GM21576 (cell line): ENCODE measurements around the gene CCDC177.

Experiments used
- ATAC-seq: cut with Tn5 transposase; IDR thresholded peaks from one replicate; pipeline ENCODE4 v1.9.1; 2021; ENCODE audit warnings: mild to moderate bottlenecking, moderate library complexity; ENCODE audit not compliant: unreplicated experiment

Gene CCDC177

DNA sequence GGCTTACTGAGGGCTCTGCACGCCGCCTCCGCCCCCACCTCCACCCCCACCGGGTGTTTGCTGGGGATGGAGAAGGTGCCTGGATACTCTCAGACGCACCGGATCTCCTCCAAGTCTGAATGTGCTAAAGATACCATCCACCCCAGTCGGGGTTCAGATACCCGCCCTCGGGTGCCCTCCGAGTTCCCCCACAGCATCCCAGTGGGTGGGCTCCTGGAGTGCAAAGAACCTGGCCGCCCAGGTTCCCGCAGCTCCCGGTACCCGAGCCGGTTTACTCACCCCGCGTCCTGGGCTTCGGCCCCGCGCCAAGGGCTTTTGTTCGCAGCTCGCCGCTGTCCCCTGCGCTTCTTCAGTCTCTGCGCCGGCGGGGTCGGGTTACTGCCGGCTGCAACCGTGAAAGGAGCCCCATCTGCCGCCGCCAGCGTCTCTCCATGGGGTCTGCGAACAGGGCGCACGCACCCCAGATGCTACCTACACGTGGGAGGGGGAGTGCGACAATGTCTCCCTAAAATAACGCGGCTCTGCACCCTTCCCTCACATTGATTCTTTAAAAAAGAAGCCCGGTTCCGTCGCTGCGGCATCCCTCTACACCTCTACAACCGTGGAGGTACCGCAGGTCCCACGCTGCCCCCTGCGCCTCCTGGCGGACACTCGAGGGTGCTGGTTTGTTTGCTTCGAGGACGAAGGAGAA, at the start of gene CCDC177:
TSS of gene CCDC177 (minus strand) at position 609 of the 691 bp plus-strand sequence. CDS start 1,249 bp downstream, outside the sequence.
- no peak for ATAC-seq

DNA sequence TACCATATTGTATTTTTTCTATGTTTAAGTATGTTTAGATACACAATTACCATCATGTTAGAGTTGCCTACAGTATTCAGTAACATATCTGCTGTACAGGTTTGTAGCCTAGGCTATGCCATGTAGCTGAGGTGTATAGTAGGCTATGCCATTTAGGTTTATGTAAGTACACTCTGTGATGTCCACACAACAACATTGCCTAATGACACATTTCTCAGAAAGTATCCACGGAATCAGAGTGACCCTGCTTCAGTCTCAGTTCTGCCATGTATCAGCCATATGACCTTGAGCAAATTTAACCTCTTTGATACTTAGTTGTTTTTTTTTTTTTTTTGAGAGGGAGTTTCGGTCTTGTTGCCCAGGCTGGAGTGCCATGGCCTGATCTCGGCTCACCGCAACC, 49.5 kb upstream of the CCDC177 start:
- ATAC-seq: no peak

DNA sequence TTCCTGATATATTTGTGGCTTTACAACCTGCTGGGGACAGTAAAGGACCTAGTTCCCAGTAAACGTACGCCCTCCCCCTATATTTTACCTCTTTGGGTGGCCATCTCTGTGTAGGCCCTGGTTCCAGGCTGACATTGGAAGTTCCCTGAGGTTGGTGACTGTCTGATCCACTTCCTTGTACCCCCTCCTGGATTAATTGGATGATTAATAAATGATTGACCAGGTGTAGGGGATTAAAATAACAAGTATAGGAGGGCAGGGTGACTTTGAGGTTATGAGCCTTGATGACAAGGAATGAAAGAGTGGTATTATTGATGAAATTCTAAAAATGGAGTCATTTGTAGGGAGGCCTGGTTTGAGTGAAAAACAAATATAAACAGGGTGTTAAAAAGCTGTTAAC, 46.3 kb upstream of the CCDC177 start:
- no peak for ATAC-seq

DNA sequence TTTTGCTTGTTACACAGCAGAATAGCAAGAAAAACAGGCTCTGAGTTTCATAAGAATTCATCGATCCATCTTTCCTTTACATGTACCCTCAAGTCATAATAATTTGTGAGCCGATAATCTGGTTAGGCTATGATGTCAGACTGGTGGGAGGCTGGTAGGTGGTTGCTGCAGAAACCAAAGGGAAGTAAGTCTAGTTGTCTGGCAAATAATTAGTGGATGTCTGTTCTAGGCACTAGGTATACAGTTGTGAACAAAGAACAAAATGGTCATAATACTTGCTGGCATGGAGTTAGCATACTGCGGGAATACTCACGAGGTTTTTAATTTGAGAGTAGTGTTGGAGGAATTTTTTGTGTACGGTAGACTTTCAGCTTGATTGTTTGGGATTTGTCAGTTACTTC, 45.5 kb upstream of the CCDC177 start:
- no peak for ATAC-seq

DNA sequence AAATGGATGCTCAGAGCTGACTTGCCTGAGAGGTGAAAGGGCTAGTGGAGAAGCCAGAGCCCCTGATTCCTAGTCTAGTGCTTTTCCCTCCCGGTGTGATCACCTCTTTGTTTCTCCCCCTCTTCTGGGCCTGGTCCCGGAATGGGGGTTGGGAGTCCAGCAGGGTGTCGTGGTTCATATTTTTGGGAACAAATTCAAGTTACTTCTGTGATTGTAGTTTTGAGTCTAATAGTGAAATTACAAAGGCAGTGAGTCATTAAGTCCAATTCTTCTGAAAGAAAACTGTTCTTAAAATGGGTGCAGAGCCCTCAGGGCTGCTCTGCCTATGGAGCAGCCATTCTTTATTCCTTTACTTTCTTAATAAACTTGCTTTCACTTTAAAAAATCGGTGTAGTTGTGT, 44.3 kb upstream of the CCDC177 start:
- no peak for ATAC-seq

DNA sequence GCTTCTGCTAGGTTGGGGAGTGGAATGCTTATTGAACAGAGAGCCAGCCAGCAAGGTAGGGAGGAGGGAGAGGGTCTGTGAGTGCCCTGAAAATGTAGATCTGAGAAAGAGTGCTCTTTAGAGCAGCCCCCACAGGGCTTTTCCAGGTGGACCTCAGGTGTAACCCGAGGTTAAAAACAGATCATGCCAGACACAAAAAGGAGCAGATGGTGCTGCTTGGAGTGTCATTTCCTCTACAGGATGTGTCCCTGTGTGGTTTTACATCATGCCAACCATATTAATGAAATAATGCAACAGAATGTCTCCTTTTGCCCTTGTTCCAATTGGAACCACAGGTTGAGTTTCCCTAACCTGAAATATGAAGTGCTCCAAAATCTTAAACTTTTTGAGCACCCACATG, 43.1 kb upstream of the CCDC177 start:
- no peak for ATAC-seq

DNA sequence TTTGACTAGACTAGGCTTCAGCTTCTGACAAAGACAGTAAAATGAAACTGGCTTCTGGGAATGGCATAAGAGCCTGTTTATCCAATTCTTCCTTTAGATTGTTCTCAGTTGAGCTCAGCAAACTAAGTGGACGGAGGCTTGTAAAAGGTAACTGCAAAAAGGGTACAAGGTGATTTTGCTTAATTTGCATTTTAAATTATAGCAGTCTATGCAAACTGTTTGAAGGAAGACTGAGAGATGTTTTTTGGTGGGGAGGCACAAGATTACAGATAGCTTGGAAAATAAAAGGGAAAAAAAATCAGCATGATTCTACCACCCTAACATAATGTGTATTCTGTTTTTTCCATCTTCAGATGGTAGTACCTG, 41.7 kb upstream of the CCDC177 start:
- ATAC-seq: no peak

DNA sequence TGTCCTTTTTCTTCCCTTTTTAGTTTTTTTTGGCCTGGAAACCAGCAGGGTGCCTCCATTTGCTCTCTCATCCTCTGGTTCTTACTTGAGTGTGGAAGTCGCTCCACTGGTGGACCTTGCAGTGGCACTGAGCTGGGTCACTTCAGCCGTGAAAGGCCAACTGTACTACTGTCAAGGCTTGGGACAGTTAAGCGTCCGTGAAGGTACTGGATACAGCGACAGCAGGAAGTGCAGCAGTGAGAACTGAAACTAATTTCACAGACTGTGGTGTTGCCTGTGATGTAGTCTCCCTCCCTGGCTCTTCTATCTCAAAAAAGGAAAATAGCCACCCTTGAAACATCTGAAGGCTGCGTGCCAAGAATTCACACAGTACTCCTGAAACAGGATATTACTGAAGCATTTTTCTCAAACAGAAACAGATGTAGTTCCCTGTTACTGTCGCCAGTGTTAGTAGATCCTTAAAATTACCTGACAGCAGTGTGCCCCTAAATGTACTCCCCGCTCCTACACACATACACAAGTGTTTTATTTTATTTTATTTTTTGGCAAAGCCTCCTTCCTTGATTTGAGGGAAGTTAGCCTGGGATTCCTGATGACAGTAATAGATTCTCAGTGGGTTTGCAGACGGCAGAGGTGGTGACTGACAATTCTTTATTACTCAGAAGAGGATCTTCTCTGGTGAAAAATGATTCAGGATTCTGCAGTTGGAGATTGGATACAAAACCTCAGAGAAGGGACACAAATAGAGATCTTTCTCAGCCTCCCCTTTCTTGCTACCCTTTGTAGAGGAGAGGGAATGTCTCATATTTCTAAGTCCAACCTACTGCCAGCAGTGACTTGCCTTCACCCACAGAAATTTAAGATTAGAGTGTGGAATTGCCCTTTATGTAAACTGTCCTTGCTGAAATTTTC, 41.1 kb upstream of the CCDC177 start:
- ATAC-seq: peak; percentile 43

DNA sequence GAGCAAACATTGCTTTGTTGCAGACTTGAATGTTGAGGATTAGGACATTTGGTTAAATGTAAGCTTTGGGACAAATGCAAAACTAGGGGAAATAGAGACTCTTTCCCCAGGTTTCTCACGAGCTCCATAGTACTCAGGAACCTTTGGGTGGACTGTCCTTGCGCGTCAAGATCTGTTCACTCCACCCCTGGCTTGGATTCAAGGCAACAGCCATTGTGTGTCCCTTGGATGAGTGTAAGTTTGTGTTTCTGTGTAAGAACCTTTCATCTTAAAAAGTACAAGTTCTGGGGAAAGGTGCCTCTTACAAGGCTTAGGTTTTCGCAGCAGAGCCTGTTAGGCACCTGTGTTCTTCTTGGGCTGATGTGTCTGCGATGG, 40.4 kb upstream of the CCDC177 start:
- no peak for ATAC-seq

DNA sequence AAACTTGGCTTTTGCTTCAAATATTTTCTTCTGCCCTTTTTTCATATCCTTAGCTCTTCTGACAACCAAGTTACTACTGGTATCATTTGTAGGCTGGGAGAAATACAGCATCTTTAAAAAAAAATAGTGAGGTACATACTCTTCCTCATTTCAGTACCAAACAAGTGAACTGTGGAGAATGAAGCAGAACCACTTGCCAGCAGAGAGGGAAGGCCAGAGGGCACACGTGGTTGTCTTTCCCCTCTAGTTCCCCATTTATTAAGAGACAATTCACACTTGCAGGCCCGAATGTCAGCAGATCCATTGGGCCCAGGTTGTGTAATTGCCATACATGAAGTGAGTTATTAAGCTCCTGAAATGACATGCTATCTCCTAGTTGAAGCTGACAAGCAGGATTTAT, 39.9 kb upstream of the CCDC177 start:
- ATAC-seq: no peak

DNA sequence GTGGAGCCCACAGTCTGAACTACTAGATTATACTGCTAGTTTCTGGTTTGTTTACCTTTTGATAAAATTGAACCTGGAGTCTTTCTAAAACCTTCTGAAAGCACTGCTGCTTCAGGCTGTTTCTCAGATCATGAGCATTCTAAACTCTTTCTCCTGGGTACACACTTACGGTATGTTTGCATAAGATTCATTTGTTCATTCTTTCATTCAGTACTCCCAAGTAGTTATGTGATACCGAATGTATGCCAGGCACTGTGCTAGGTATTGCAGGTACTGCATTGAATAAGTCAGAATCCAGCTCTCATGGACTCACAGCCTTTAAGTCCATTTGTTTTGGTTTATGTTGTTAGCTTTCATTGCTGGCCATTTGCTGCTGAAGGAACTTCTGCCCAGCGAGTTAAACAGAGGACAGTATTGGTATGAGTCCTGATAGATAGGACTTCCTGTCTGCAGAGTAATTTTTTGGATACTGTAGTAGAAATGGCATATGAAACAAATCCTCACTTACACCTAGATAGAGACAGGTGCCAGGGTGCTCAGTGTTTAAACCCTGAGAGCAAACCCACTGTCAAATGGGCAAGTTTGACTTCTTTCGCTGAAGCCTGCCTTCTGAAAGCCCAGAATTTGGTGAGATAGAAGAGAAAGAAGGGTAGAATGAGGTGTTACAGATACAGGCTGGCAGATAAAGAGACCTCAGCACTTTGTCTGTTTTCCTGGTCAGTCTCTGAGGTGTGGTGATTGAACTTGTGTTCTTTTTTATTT, 38.8 kb upstream of the CCDC177 start:
- no peak for ATAC-seq

DNA sequence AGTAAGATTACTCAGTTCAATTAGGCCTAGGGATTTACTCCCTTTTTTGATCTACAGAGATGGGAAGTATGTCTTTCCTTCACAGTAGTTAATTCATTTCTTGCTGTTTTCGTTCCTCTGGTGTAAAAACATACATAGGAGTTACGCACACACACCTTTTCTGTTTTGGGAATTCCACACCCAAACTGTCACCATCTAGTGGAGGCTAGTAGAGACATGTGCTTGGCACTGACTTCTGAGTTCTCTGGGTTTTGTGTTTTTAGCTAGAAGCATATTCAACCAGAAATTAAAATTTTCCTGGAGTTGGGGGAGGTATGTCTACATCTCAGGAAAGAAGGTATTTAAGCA, 38.1 kb upstream of the CCDC177 start:
- no peak for ATAC-seq

DNA sequence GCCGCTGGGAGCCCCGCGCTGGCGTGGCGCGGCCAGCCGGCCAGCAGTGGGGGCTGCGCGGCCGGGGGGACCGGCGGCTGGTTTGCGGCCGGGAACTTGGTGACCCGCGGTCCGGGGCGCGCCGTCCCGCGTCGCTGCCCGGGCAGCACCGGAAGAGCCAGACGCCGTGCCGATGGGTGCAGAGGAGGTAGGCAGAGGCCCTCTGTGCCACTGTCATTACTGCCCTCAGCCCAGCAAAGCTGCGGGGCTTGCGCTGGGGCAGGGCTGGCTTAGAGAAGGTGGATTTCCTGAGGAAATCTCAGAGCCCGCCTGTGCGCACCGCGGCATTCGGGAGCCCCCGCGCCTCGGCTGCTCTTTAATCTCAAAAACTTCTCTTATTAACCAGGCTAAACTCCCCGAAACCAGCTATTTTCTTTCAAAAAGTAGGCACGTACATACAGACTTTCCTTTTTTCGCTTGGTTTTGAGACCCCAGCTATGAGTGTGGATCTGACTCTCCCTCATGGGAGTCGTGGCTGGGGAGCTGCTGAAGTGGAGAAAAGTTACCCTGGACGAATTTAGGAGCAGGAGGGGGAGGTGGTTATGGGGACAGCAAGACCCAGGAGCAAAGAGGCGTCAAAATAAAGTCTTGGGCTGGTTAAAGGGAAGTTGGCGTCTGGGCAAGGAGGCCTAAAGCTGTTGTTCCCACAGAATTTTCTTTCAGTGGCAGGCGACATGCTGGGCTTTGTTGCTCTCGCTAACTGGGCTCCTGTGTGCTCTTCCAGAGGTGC, 37.5 kb upstream of the CCDC177 start:
- ATAC-seq: peak; percentile 9

DNA sequence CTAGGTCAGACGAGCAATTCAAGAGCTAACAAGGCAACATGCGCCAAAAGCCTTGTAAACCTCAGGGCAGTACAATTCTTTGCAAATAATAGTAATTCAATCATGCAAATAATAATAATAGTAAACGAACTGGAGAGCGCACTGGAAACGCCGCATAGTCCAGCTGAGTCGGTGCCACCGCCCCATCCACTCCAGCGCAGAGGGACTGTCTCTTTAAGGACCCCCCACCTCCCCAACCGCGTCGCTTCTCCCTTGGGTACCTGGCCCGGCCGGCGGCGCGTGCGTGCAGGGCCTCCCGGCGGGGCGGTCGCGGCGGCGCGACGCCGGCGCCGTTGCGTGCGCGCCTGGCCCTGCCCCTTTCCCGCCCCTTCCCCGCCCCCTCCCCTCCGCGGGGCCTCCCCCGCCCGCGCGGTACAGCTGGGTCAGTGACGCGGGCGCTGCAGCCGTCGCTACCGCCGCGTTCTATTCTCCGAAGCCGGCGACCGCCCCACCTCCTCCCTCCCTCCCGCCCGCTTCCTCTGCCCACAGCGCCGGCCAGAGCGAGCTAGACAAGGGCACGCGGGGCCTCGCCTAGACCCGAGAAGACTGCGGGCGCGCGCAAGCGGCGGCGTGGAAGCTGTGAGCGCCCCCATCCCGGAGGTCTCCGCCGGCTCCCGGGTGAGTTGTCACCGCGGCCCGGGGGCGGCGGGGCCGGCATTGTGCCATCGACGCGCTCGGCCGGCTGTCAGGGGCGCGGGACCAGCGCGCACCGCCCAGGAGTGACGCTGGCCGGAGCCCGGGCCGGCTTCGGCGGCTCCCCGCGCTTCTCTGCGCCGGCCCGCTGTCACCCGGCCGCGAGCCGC, 36.7 kb upstream of the CCDC177 start, which contains the start of gene SUSD6:
TSS of gene SUSD6 (plus strand) at position 425 of the 842 bp plus-strand sequence. CDS start 46,997 bp downstream, outside the sequence.
- peak; percentile 44 for ATAC-seq

DNA sequence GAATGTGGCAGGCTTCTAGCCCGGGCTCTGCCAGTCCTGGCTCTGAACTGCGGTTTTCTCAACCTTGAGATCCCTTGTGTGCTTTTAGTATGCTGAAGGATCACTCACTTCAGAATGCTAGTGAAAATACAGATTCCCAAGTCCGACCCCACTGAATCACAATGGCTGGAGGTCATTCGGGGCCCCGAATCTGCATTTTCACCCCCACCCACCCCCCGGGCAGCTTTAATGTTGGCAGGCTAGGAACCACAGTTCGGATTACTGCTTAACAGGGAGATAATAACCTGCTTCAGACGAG, 36.2 kb upstream of the CCDC177 start:
- no peak for ATAC-seq

DNA sequence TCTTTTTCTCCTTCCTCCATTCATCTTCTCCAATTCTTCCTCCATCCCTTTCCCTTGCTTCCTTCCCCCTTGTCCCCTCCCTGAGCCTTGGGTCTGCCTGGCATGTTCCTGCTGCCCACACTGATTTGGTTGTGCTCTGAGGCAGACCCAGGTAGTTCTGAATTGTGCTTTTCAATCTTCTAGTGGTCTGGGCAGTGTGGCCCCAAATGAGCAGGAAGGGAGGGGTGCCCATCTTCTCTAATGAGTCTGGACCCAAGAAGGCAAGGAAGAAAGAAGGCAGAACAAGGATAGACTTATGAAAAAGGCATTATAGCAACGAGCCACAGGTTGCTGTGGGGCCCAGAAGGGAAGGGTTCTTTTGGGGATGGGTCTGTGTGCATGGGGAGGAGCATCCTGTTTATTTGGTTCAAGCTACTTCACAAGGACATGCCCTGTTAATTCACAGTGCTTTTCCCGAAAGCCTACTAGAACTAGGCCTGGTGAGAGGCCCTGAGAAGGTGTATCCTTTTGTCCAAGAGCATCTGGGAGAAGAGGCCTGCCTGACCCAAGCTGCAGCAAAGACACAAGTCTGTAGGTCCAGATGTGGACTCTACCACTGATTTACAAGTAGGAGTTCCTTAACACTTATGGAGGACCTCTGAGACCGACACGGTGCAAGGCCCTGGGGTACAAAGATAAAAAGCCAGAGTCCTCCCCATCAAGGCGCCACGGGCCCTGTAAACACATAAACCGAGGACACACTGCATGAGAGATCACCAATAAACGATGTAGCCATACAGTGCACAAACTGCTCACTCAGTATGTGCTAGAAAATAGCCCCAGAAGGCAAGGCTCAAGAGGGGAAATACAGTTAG, 35.6 kb upstream of the CCDC177 start:
- no peak for ATAC-seq

DNA sequence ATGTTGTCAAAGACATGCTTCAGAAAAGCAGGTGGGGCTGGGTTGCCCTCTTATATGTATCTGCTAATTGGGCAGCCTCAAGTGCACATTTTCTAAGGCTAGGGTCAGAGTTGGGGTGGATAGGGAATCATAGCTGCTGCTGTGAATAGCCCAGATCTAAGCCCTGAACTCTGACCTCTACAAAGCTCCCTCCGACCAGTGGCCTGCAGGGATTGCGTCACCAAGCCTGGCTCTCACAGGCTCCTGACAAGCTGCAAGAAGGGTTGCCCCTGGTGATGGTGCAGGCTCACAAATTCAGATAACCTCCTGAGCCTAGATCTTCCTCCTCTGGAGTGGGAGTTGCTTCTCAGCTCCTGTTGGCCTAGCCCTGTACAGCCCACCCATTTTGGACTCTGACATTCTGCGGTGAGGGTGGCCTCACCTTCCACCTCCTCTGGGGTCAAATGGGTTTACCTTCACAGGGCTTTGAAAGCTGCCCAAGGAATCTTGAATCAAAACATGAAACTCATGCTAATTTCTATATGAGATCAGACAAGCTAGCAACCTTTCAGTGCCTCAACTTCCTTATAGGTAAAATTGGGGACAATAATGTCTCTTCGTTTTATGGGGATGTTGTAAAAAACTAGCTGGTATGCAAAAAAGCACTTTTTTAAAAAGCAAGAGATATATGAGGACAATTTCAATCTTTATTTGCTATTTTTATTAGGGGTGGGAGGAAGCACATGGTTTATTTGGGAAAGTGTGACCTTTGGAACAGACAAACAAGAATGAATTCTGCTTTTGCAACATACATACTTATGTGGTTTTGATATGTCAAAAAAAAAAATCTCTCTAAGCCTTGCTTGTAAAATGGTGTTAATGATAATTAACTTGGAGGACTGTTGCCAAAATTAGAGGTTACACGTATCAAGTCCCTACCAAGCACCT, 31.9 kb upstream of the CCDC177 start:
- ATAC-seq: no peak

DNA sequence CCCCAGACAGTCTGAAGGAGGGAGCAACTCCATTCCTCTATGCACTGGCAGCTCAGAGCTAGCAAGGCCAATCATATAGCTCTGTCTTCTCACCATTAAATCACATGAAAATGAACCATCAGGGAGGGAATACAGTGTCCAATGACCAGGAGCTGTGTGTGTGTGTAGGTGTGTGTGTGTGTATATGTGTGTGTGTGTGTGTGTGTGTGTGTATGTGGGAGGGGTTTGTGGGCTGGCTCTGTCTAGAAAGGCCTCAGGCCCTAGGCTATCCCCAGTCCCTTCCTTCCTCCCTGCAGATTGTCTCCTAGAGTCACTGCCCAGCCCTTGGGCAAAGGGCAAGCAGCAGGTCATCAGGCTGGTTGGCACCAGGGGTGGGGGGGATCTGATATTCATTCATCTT, 31.1 kb upstream of the CCDC177 start:
- no peak for ATAC-seq
